Adrenal gland (tissue), 12 donors: ENCODE data around the gene MAP2K5. TPM values are rescaled to one million over a fixed set of nuclear protein-coding genes. Genes with fewer than 3 reads are reported as not detected.

ENCODE experiments used
- DNase-seq, 7 donors: peaks; one replicate each; pipeline ENCODE4 v3.0.0-alpha.2; 2019 to 2020
- H3K27ac ChIP-seq, 5 donors: fragments of 200-600 bp; sonication (generic) in 4 of 5; 1 replicate in 3 of 5; 2 replicates in 2 of 5; pipeline versions ENCODE4 v1.5.1 to v1.8.0; 2016 to 2020; ENCODE audit warnings: mild to moderate bottlenecking in 1 of 5
- H3K27me3 ChIP-seq: fragments of 200-600 bp; 2 replicates; pipeline ENCODE4 v1.8.0; 2021
- H3K36me3 ChIP-seq, 2 donors: fragments of 200-600 bp; replicated peaks in 1 of 2; 1 replicate in 1 of 2; 2 replicates in 1 of 2; pipeline versions ENCODE4 v1.5.1 to v1.8.0; 2018 to 2022
- H3K4me1 ChIP-seq, 2 donors: fragments of 200-600 bp; replicated peaks in 1 of 2; 1 replicate in 1 of 2; 2 replicates in 1 of 2; pipeline versions ENCODE4 v1.5.1 to v1.8.0; 2018 to 2021
- H3K4me3 ChIP-seq, 4 donors: fragments of 200-600 bp; sonication (generic) in 3 of 4; one replicate each; pipeline ENCODE4 v1.5.1; 2016 to 2018
- H3K9me3 ChIP-seq, 3 donors: fragments of 200-600 bp; sonication (generic) in 1 of 3; replicated peaks in 1 of 3; 1 replicate in 2 of 3; 2 replicates in 1 of 3; pipeline versions ENCODE4 v1.5.1 to v1.8.0; 2016 to 2021
- POLR2A ChIP-seq, 2 donors: fragments of 450-650 bp; IDR thresholded peaks; one replicate each; pipeline ENCODE4 v1.6.1; 2017; ENCODE audit warnings: antibody characterized with exemption in 2 of 2, mild to moderate bottlenecking in 2 of 2, moderate library complexity in 1 of 2
- WGBS, 4 donors: extraction: QIAGEN DNeasy Blood & Tissue Kit in 2 of 4; methylation state at CpG; one replicate each; pipeline versions ENCODE4 v1.1.5 to v1.1.7; 2013 to 2017; 5-methylcytosine and 5-hydroxymethylcytosine counted together
- intact Hi-C, 2 donors: fragments of 100-400 bp; cut with DNase I; formaldehyde crosslinking; loops; one replicate each; pipeline versions ENCODE4 v1.14.1 to v1.15.0; 2022 to 2023
- polyA plus RNA-seq, 3 donors: library from polyadenylated mRNA; stranded (reverse); fragments of 200-250 nt in 2 of 3; fragments of 350-450 nt in 1 of 3; fragmentation: Illumina TruSeq in 1 of 3; extraction: RNeasy Lipid Tissue Mini Kit (QIAGEN cat#74804) in 1 of 3; gene quantifications; one replicate each; pipeline ENCODE4 v1.2.3, GENCODE V29; 2013 to 2014
- total RNA-seq, 9 donors: library from RNA; depleted of rRNA in 4 of 9; stranded (reverse); fragments of >200 nt in 4 of 9; fragments of 120-200 nt in 1 of 9; fragmentation: NEBNext Ultra II Directional in 1 of 9; extraction: Animal tissue kit (Norgen Biotek cat#: 25700) in 1 of 9; gene quantifications; one replicate each; pipeline versions ENCODE4 v1.1.0 to v1.2.4, GENCODE V29; 2013 to 2023
- TF ChIP-seq, protein P1 (sequence below), 6 experiments: fragments of 450-650 bp in 4 of 6; fragments of 200-600 bp in 2 of 6; sonication (generic) in 1 of 6; IDR thresholded peaks; 1 replicate in 5 of 6; 2 replicates in 1 of 6; pipeline versions ENCODE4 v1.5.1 to v1.8.0; 2016 to 2021; ENCODE audit warnings: antibody characterized with exemption in 6 of 6, mild to moderate bottlenecking in 2 of 6, moderate library complexity in 1 of 6
- donor health status: healthy with polysubstance abuse.
- donor health status: Bipolar disorder and iron deficiency.
- donor health status: DM: yes; HTN: yes; CAD: no.
- donor health status: DM: no; HTN: no; CAD: no.
- donor health status: DM: no; HTN: no; CAD: no.
- donor health status: DM: yes; HTN: yes; CAD: no.

Gene MAP2K5
- total and polyA plus RNA-seq, 12 donors = 10.3 to 33.8 (median 17.0) TPM

DNA sequence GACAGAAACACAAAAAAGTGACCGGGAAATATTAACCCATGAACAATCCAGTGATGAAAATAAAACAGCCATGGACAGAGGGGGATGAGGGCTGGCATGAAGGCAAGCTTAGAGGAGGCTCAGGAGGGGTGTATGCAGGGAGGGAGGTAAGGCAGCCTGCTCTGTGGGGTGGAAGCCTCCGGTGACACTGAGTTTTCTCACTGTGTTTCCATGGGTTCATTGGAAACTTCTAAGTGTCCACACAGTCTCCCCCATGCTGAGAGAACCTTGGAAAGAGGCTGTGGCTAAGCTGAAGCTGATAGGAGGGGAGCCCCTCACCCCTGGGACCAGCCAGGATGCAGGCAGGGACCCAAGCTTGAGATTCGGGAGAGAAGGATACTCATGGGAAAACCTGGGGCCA lies 276.0 kb downstream of the MAP2K5 start:
- Histone ChIP-seq H3K27me3 (peaks cover 43% of the 10 kb centered on the region), H3K27ac (no peak overlapping the region), H3K9me3 (no peaks in the 10 kb centered on the region), H3K36me3 (no peaks in the 10 kb centered on the region), H3K4me3 (no peak overlapping the region), H3K4me1 (peaks cover 7 to 9% of the 10 kb centered on the region in 2 donors)
- no peak for DNase-seq
- no peak for TF ChIP-seq POLR2A (IDR thresholded peaks at IDR 0.05)
- TF ChIP-seq, protein P1, sequence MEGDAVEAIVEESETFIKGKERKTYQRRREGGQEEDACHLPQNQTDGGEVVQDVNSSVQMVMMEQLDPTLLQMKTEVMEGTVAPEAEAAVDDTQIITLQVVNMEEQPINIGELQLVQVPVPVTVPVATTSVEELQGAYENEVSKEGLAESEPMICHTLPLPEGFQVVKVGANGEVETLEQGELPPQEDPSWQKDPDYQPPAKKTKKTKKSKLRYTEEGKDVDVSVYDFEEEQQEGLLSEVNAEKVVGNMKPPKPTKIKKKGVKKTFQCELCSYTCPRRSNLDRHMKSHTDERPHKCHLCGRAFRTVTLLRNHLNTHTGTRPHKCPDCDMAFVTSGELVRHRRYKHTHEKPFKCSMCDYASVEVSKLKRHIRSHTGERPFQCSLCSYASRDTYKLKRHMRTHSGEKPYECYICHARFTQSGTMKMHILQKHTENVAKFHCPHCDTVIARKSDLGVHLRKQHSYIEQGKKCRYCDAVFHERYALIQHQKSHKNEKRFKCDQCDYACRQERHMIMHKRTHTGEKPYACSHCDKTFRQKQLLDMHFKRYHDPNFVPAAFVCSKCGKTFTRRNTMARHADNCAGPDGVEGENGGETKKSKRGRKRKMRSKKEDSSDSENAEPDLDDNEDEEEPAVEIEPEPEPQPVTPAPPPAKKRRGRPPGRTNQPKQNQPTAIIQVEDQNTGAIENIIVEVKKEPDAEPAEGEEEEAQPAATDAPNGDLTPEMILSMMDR (IDR thresholded peaks at IDR 0.05) = no peak
- intact Hi-C loops = no loop called here
- WGBS, 4 donors = 83 to 90% (median 88%) methylated on average over 2 to 3 of the region's 3 CpGs

GRCh38 chr15:67819636-67820035 lies 277.1 kb downstream of the MAP2K5 start:
- Histone ChIP-seq H3K4me3 (no peak overlapping the region), H3K9me3 (no peaks in the 10 kb centered on the region), H3K36me3 (no peaks in the 10 kb centered on the region), H3K4me1 (peaks cover 8 to 14% of the 10 kb centered on the region in 2 donors), H3K27ac (no peak overlapping the region), H3K27me3 (peaks cover 55% of the 10 kb centered on the region)
- no peak for DNase-seq
- 13 to 20% (median 18%) methylated on average over 11 to 19 of the region's 19 CpGs for WGBS, 4 donors
- intact Hi-C loops = no loop called here
- no peak for TF ChIP-seq POLR2A (IDR thresholded peaks at IDR 0.05)
- TF ChIP-seq, protein P1 (IDR thresholded peaks at IDR 0.05) = no peak

- H3K4me1 ChIP-seq = peaks cover 12 to 19% of the 10 kb centered on the region in 2 donors
- no peak overlapping the region for H3K4me3 ChIP-seq
- WGBS, 4 donors = 13 to 17% (median 16%) methylated on average over 33 to 50 of the region's 50 CpGs
- no peak overlapping the region for H3K27ac ChIP-seq
- intact Hi-C loops = no loop called here
- H3K9me3 ChIP-seq = no peaks in the 10 kb centered on the region
- H3K36me3 ChIP-seq = no peaks in the 10 kb centered on the region
- H3K27me3 ChIP-seq = peaks cover 61% of the 10 kb centered on the region
- no peak for TF ChIP-seq POLR2A (IDR thresholded peaks at IDR 0.05)
- TF ChIP-seq, protein P1 (IDR thresholded peaks at IDR 0.05) = no peak
- no peak for DNase-seq
Observed at GRCh38 chr15:67820122-67820991, 277.9 kb downstream of the MAP2K5 start.

DNA sequence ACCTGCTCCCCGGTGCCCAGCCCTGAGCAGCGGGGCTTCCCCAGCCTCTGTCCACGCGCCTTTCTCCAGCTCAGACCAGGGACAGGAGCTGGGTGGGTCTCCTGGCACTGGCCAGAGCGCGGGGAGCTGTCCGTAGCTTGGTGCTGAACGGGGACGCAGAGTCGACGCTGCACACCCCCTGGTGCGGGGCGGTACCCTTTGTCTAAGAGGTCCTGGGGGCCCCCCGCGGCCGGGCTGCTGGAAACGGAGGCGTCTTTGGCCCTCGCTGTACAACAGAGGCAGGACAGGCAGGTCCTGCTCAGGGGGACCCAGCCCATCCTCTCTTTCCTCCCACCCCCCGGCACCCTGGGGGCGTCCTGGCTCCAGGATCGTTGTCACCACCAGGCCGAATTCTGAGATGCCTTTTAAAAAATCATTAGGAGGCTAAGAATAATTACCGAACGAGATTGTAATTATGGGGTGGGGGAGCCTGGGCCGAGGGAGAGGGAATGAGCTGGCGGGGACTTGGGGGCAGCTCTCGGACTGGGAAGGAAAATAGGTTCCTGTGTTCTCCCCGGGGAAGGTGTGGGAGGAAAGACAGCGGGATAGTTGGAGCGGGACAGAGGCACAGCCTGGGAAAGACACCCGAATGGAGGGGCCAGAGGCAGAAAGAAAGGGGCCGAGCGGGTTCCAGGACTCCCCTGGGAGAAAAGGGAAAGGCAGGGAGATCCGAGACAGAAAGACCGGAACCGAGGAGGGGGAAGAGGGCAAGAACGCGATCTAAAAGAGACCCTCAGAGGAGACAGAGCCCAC lies 278.7 kb downstream of the MAP2K5 start:
- peaks cover 70% of the 10 kb centered on the region for H3K27me3 ChIP-seq
- WGBS, 4 donors = 4 to 6% (median 4%) methylated on average over 26 to 39 of the region's 39 CpGs
- H3K27ac ChIP-seq = no peak overlapping the region
- no peaks in the 10 kb centered on the region for H3K36me3 ChIP-seq
- no peak overlapping the region for H3K4me3 ChIP-seq
- H3K4me1 ChIP-seq = peaks cover 19 to 27% of the 10 kb centered on the region in 2 donors
- intact Hi-C loops = no loop called here
- H3K9me3 ChIP-seq = no peaks in the 10 kb centered on the region
- peak in 6 of 7 donors; percentile 55 to 67 (median 60) for DNase-seq
- TF ChIP-seq, protein P1 (IDR thresholded peaks at IDR 0.05) = no peak
- no peak for TF ChIP-seq POLR2A (IDR thresholded peaks at IDR 0.05)
